PC-9 (cell line): Measurements from ENCODE around the gene HBG1. TPM values are rescaled to one million over a fixed set of nuclear protein-coding genes. Genes with fewer than 3 reads are reported as not detected.

Experiments used
- BruUV-seq: library from RNA; stranded (reverse); fragments of 400-500 nt; replicated peaks from 2 replicates; lab custom pipeline; 2021; lab: Mats Ljungman, UMichigan
- CTCF ChIA-PET: fragments of 300-600 bp; sonication (Branson Sonifier 250); formaldehyde crosslinking; loops from one replicate; lab custom pipeline; 2022; ENCODE audit warnings: antibody characterized with exemption; lab: Charles Lee
- POLR2A ChIA-PET: fragments of 300-600 bp; sonication (Branson Sonifier 250); formaldehyde crosslinking; loops from one replicate; lab custom pipeline; 2022; ENCODE audit warnings: antibody characterized with exemption; ENCODE audit not compliant: unreplicated experiment; lab: Charles Lee
- DNase-seq, 2 experiments: peaks; one replicate each; pipeline versions ENCODE4 v3.0.0 to v3.0.0-alpha.2; 2015 to 2022; ENCODE audit warnings: mixed read lengths in 1 of 2
- H2AFZ ChIP-seq: fragments of 200-600 bp; sonication (generic); 2 replicates; pipeline ENCODE4 v1.8.1; 2017; ENCODE audit warnings: antibody characterized with exemption
- H3F3A ChIP-seq: fragments of 200-600 bp; sonication (generic); 2 replicates; pipeline ENCODE4 v1.8.1; 2017; ENCODE audit warnings: antibody characterized with exemption, mild to moderate bottlenecking, low read depth; ENCODE audit not compliant: insufficient read depth
- H3K27ac ChIP-seq: fragments of 200-600 bp; sonication (generic); 2 replicates; pipeline ENCODE4 v1.6.1; 2016; ENCODE audit warnings: mixed run types
- H3K27me3 ChIP-seq: fragments of 200-600 bp; sonication (generic); 2 replicates; pipeline ENCODE4 v1.6.1; 2016; ENCODE audit warnings: low read depth, mixed run types; ENCODE audit not compliant: insufficient read depth
- H3K36me3 ChIP-seq: fragments of 200-600 bp; sonication (generic); 2 replicates; pipeline ENCODE4 v1.6.1; 2016; ENCODE audit warnings: low read depth, mixed run types
- H3K4me1 ChIP-seq: fragments of 200-600 bp; sonication (generic); replicated peaks from 2 replicates; pipeline ENCODE4 v1.6.1; 2016; ENCODE audit warnings: mixed run types; ENCODE audit not compliant: insufficient read depth
- H3K4me2 ChIP-seq: fragments of 200-600 bp; sonication (generic); 2 replicates; pipeline ENCODE4 v1.6.1; 2017; ENCODE audit warnings: mixed run types
- H3K4me3 ChIP-seq: fragments of 200-600 bp; sonication (generic); 2 replicates; pipeline ENCODE4 v1.6.1; 2016; ENCODE audit warnings: mixed run types
- H3K79me2 ChIP-seq: fragments of 200-600 bp; sonication (generic); 2 replicates; pipeline ENCODE4 v1.6.1; 2017; ENCODE audit warnings: low read depth, mixed run types
- H3K9me2 ChIP-seq: fragments of 200-600 bp; sonication (generic); 2 replicates; pipeline ENCODE4 v1.8.1; 2017; ENCODE audit warnings: mild to moderate bottlenecking; ENCODE audit not compliant: insufficient read depth
- H3K9me3 ChIP-seq: fragments of 200-600 bp; sonication (generic); 2 replicates; pipeline ENCODE4 v1.8.1; 2016; ENCODE audit warnings: low read depth; ENCODE audit not compliant: insufficient read depth
- H4K20me1 ChIP-seq: fragments of 200-600 bp; sonication (generic); 2 replicates; pipeline ENCODE4 v1.8.1; 2017; ENCODE audit not compliant: insufficient read depth
- CTCF ChIP-seq: fragments of 200-600 bp; sonication (generic); conservative IDR thresholded peaks from 2 replicates; pipeline ENCODE4 v1.6.1; 2017; ENCODE audit warnings: mixed run types, antibody characterized with exemption, mild to moderate bottlenecking, moderate library complexity
- EZH2 ChIP-seq: fragments of 200-600 bp; sonication (generic); IDR thresholded peaks from 2 replicates; pipeline ENCODE4 v1.8.0; 2017; ENCODE audit warnings: antibody characterized with exemption, low read depth
- intact Hi-C: fragments of 100-400 bp; cut with micrococcal nuclease; formaldehyde crosslinking; loops from one replicate; pipeline ENCODE4 v1.10.0; 2022; ENCODE audit not compliant: unreplicated experiment
- total RNA-seq: library from RNA; stranded (reverse); gene quantifications from 2 replicates; pipeline ENCODE4 v1.2.3, GENCODE V29; 2021

HBG1 gene
- total RNA-seq, 1 experiment from 2014 or later = not detected

- intact Hi-C loops = no loop called here
- H3K9me3 ChIP-seq = no peaks in the 10 kb centered on the region
- DNase-seq = no peak
- no peaks in the 10 kb centered on the region for H3K27me3 ChIP-seq
- H3F3A ChIP-seq = no peaks in the 10 kb centered on the region
- no peaks in the 10 kb centered on the region for H4K20me1 ChIP-seq
- H3K79me2 ChIP-seq = no peaks in the 10 kb centered on the region
- H2AFZ ChIP-seq = no peak within 1 kb of the TSS
- H3K4me2 ChIP-seq = no peak within 1 kb of the TSS
- no peak within 1 kb of the TSS for H3K27ac ChIP-seq
- ChIA-PET POLR2A (no interaction called here), CTCF (no interaction called here)
- TF ChIP-seq EZH2 (no peak), CTCF (no peak)
- no peaks in the 10 kb centered on the region for H3K36me3 ChIP-seq
- BruUV-seq = no TSS peak
- no peaks in the 10 kb centered on the region for H3K9me2 ChIP-seq
- no peak within 1 kb of the TSS for H3K4me3 ChIP-seq
- H3K4me1 ChIP-seq = no peaks in the 10 kb centered on the region
These were observed 49.1 kb downstream of the HBG1 start, which contains the start of gene OR51V1 for GRCh38 chr11:5200582-5200981. OR51V1 (minus strand) TSS chr11:5200682; CDS start chr11:5200682, 0 bp downstream.

GRCh38 chr11:5198285-5198684, 51.4 kb downstream of the HBG1 start:
- Histone ChIP-seq H3K79me2 (no peaks in the 10 kb centered on the region), H3K4me3 (no peak overlapping the region)
- CTCF ChIA-PET = no interaction called here

More at GRCh38 chr11:5198285-5198684, 51.4 kb downstream of the HBG1 start:
- Histone ChIP-seq H3K27me3 (no peaks in the 10 kb centered on the region), H3K4me2 (no peak overlapping the region), H3K36me3 (no peaks in the 10 kb centered on the region), H3F3A (no peaks in the 10 kb centered on the region), H3K4me1 (no peaks in the 10 kb centered on the region), H2AFZ (no peak overlapping the region), H3K27ac (no peak overlapping the region), H4K20me1 (no peaks in the 10 kb centered on the region), H3K9me3 (no peaks in the 10 kb centered on the region), H3K9me2 (no peaks in the 10 kb centered on the region)
- intact Hi-C loops = no loop called here
- no TSS peak for BruUV-seq
- POLR2A ChIA-PET = no interaction called here
- no peak for DNase-seq
- no peak for TF ChIP-seq EZH2
- TF ChIP-seq CTCF = no peak

Other genes starting within 250 kb of the HBG1 start
- not detected in 2 replicates for gene OR52J3, start 203.3 kb downstream of the HBG1 start, total RNA-seq
- gene OR52E2, start 190.2 kb downstream of the HBG1 start, total RNA-seq = not detected in 2 replicates
- gene OR52E1, start 180.3 kb downstream of the HBG1 start, total RNA-seq = not detected in 2 replicates
- gene OR52A5, start 111.5 kb downstream of the HBG1 start, total RNA-seq = not detected in 2 replicates
- not detected in 2 replicates for gene OR52A1, start 95.1 kb downstream of the HBG1 start, total RNA-seq
- not detected in 2 replicates for gene OR51V1, start 49.2 kb downstream of the HBG1 start, total RNA-seq
- not detected in 2 replicates for gene HBB, start 22.8 kb downstream of the HBG1 start, total RNA-seq
- not detected in 2 replicates for gene HBD, start 15.4 kb downstream of the HBG1 start, total RNA-seq
- gene HBG2, start 4.9 kb upstream of the HBG1 start, total RNA-seq = 0.63 TPM in 1 of 2 replicates, not detected in the other
- gene HBE1, start 20.1 kb upstream of the HBG1 start, total RNA-seq = 1.4 and 2.4 TPM in 2 replicates
- gene OR51B4, start 52.1 kb upstream of the HBG1 start, total RNA-seq = not detected in 2 replicates
- gene OR51B2, start 74.4 kb upstream of the HBG1 start, total RNA-seq = not detected in 2 replicates
- gene OR51B5, start 93.7 kb upstream of the HBG1 start, total RNA-seq = 1.2 and 2.7 TPM in 2 replicates
- gene OR51B6, start 101.7 kb upstream of the HBG1 start, total RNA-seq = not detected in 2 replicates
- gene OR51M1, start 134.0 kb upstream of the HBG1 start, total RNA-seq = not detected in 2 replicates
- not detected in 2 replicates for gene OR51Q1, start 172.3 kb upstream of the HBG1 start, total RNA-seq
- not detected in 2 replicates for gene OR51I1, start 191.7 kb upstream of the HBG1 start, total RNA-seq
- gene OR51I2, start 199.5 kb upstream of the HBG1 start, total RNA-seq = not detected in 2 replicates
- gene OR52D1, start 238.8 kb upstream of the HBG1 start, total RNA-seq = not detected in 2 replicates